IPS-20b (cell line): ENCODE data around the gene MARS1.

ENCODE experiments used
- H3K27ac ChIP-seq: one replicate; pipeline ENCODE4 v1.5.1; 2013; ENCODE audit warnings: low read length
- H3K27me3 ChIP-seq: 2 replicates; pipeline ENCODE4 v1.6.1; 2013; ENCODE audit warnings: mild to moderate bottlenecking, low read length, inconsistent platforms; ENCODE audit not compliant: insufficient read depth
- H3K36me3 ChIP-seq: 2 replicates; pipeline ENCODE4 v1.6.1; 2013; ENCODE audit warnings: low read depth, mild to moderate bottlenecking, inconsistent platforms, low read length, moderate library complexity; ENCODE audit not compliant: insufficient read depth
- H3K4me1 ChIP-seq: 2 replicates; pipeline ENCODE4 v1.6.1; 2013; ENCODE audit warnings: mild to moderate bottlenecking, control low read depth, inconsistent platforms, low read length, moderate library complexity; ENCODE audit not compliant: insufficient read depth
- H3K4me3 ChIP-seq: 2 replicates; pipeline ENCODE4 v1.5.1; 2013; ENCODE audit warnings: mild to moderate bottlenecking, low read length, inconsistent platforms
- H3K9ac ChIP-seq: 2 replicates; pipeline ENCODE4 v1.6.1; 2013; ENCODE audit warnings: low read depth, mild to moderate bottlenecking, inconsistent platforms, low read length, moderate library complexity
- H3K9me3 ChIP-seq: 2 replicates; pipeline ENCODE4 v1.6.1; 2013; ENCODE audit warnings: mild to moderate bottlenecking, low read depth, low read length, inconsistent platforms; ENCODE audit not compliant: insufficient read depth

Gene MARS1

DNA sequence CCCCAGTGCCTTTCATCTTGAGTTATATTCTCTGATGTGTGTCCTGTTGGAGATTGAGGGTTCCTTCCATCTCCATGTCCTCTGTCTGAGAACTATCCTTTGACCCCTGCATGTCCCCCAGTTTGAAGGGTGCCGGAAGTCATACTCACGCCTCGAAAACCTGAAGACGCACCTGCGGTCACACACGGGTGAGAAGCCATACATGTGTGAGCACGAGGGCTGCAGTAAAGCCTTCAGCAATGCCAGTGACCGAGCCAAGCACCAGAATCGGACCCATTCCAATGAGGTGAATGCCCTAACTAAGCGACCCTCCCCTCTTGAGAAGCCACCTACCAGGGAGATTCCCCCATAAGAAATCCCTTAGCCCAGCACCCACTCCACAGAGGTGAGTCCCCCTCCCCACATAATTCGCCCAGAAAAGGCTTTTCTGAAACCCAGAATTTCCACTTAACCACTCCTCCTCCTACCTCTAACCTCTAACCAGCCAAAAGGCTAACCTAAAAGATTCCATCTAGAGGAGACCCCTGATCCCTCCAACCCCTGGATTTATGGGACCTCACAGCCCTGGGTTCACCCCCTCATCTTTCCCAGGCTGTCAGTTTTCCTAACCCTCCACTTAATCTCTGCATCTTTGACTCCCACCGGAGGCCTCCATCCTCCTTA, 20.5 kb upstream of the MARS1 start:
- no peak overlapping the region for H3K27ac ChIP-seq
- H3K4me1 ChIP-seq = no peaks in the 10 kb centered on the region
- no peaks in the 10 kb centered on the region for H3K9me3 ChIP-seq
- no peak overlapping the region for H3K9ac ChIP-seq
- no peak overlapping the region for H3K4me3 ChIP-seq
- H3K36me3 ChIP-seq = no peaks in the 10 kb centered on the region
- peaks cover 24% of the 10 kb centered on the region for H3K27me3 ChIP-seq

DNA sequence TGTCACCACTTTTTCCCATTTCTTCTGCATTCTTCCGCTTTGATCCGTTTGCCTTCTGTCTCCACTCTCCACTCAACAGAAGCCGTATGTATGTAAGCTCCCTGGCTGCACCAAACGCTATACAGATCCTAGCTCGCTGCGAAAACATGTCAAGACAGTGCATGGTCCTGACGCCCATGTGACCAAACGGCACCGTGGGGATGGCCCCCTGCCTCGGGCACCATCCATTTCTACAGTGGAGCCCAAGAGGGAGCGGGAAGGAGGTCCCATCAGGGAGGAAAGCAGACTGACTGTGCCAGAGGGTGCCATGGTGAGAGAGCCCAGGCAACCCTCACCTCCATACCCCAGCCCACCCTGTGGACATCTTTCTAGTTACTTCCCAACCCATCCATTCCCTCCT, 20.0 kb upstream of the MARS1 start:
- peaks cover 28% of the 10 kb centered on the region for H3K27me3 ChIP-seq
- no peaks in the 10 kb centered on the region for H3K9me3 ChIP-seq
- no peaks in the 10 kb centered on the region for H3K4me1 ChIP-seq
- H3K36me3 ChIP-seq = no peaks in the 10 kb centered on the region
- no peak overlapping the region for H3K4me3 ChIP-seq
- no peak overlapping the region for H3K27ac ChIP-seq
- no peak overlapping the region for H3K9ac ChIP-seq

DNA sequence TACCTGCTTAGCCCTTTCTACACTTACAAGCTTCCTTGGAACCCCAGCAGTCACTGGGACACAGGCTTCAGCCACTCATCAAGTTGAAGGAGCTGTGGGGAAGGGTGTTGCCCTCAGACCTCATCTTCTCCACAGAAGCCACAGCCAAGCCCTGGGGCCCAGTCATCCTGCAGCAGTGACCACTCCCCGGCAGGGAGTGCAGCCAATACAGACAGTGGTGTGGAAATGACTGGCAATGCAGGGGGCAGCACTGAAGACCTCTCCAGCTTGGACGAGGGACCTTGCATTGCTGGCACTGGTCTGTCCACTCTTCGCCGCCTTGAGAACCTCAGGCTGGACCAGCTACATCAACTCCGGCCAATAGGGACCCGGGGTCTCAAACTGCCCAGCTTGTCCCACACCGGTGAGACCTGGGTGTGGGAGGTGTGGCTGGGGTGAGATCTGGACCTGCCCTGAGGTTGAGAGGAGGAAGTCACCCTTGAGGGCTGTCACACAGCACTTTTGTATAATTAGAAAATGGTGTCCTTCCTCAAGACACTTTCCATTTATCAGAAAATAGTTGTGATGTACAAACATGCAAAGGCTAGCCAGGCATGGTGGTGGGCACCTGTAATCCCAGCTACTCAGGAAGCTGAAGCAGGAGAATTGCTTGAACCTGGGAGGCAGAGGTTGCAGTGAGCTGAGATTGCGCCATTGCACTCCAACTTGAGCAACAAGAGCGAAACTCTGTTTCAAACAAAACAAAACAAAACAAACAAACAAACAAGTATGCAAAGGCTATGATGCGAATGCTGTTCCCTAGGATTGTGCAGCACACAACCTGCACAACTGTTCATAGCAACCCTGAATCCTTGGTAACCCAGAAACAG, 18.3 kb upstream of the MARS1 start:
- Histone ChIP-seq H3K4me3 (no peak overlapping the region), H3K27me3 (peaks cover 33% of the 10 kb centered on the region), H3K9me3 (no peaks in the 10 kb centered on the region), H3K9ac (no peak overlapping the region), H3K36me3 (no peaks in the 10 kb centered on the region), H3K4me1 (no peaks in the 10 kb centered on the region), H3K27ac (no peak overlapping the region)

DNA sequence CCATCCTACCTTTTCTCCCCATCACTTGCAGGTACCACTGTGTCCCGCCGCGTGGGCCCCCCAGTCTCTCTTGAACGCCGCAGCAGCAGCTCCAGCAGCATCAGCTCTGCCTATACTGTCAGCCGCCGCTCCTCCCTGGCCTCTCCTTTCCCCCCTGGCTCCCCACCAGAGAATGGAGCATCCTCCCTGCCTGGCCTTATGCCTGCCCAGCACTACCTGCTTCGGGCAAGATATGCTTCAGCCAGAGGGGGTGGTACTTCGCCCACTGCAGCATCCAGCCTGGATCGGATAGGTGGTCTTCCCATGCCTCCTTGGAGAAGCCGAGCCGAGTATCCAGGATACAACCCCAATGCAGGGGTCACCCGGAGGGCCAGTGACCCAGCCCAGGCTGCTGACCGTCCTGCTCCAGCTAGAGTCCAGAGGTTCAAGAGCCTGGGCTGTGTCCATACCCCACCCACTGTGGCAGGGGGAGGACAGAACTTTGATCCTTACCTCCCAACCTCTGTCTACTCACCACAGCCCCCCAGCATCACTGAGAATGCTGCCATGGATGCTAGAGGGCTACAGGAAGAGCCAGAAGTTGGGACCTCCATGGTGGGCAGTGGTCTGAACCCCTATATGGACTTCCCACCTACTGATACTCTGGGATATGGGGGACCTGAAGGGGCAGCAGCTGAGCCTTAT, 17.4 kb upstream of the MARS1 start:
- Histone ChIP-seq H3K4me3 (no peak overlapping the region), H3K27me3 (peaks cover 42% of the 10 kb centered on the region), H3K27ac (no peak overlapping the region), H3K36me3 (no peaks in the 10 kb centered on the region), H3K9ac (no peak overlapping the region), H3K4me1 (no peaks in the 10 kb centered on the region), H3K9me3 (no peaks in the 10 kb centered on the region)

- H3K27me3 ChIP-seq = peaks cover 49% of the 10 kb centered on the region
- H3K9me3 ChIP-seq = no peaks in the 10 kb centered on the region
- H3K4me3 ChIP-seq = no peak overlapping the region
- no peak overlapping the region for H3K9ac ChIP-seq
- no peaks in the 10 kb centered on the region for H3K36me3 ChIP-seq
- H3K4me1 ChIP-seq = no peaks in the 10 kb centered on the region
- H3K27ac ChIP-seq = no peak overlapping the region
Measured at GRCh38 chr12:57470970-57471656, 16.8 kb upstream of the MARS1 start.

DNA sequence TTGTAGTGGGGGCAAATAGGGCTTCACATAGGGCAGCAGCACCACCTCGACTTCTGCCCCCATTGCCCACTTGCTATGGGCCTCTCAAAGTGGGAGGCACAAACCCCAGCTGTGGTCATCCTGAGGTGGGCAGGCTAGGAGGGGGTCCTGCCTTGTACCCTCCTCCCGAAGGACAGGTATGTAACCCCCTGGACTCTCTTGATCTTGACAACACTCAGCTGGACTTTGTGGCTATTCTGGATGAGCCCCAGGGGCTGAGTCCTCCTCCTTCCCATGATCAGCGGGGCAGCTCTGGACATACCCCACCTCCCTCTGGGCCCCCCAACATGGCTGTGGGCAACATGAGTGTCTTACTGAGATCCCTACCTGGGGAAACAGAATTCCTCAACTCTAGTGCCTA, 16.2 kb upstream of the MARS1 start:
- Histone ChIP-seq H3K9me3 (no peaks in the 10 kb centered on the region), H3K36me3 (no peaks in the 10 kb centered on the region), H3K4me3 (no peak overlapping the region), H3K27ac (no peak overlapping the region), H3K27me3 (peaks cover 55% of the 10 kb centered on the region), H3K9ac (no peak overlapping the region), H3K4me1 (no peaks in the 10 kb centered on the region)

DNA sequence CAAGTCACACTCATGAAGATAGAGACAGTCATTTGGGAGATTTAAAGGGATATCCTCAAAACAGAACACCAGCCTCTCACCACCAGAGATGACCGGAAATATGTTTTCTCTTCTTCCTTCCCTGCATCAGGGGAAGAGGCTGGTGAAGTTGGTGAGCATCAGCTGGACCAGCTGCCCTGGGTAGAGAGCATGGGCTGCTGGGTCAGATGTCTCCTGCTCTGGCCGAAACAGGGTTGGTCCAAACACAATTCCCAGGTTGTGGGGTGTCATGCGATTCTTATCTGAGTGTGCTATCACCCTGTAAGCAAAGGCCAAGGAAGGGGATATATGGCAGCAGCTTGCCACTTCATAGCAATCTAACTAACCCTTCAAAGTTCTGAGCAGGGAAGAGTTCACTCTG, 15.5 kb upstream of the MARS1 start:
- no peak overlapping the region for H3K9ac ChIP-seq
- no peak overlapping the region for H3K27ac ChIP-seq
- no peaks in the 10 kb centered on the region for H3K9me3 ChIP-seq
- H3K27me3 ChIP-seq = peaks cover 62% of the 10 kb centered on the region
- no peaks in the 10 kb centered on the region for H3K36me3 ChIP-seq
- no peaks in the 10 kb centered on the region; the same call in 1 of the 2 replicates for H3K4me1 ChIP-seq
- no peak overlapping the region for H3K4me3 ChIP-seq

DNA sequence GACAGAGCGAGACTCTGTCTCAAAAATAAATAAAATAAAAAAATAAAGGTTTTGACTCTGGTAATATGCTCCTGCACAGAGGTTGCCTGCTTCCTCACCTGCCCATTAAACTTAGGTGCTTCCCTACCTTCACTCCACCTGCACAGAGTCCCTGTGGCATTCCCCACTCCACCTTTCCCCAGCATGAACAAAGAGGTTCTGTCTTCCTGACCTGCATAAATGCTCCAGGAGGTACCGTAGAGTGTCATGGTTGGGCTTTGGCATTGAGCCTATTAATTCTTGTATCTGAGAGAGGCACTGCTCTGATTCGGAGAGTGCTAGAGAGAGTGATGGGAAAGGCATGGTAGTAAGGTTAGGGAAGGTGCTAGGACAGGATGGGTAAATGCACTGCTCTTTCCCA, 14.5 kb upstream of the MARS1 start:
- Histone ChIP-seq H3K9me3 (no peaks in the 10 kb centered on the region), H3K36me3 (no peaks in the 10 kb centered on the region), H3K27me3 (peaks cover 72% of the 10 kb centered on the region), H3K4me3 (no peak overlapping the region), H3K9ac (no peak overlapping the region), H3K27ac (no peak overlapping the region), H3K4me1 (no peaks in the 10 kb centered on the region; the same call in 1 of the 2 replicates)

GRCh38 chr12:57473886-57474285, 14.0 kb upstream of the MARS1 start:
- peaks cover 77% of the 10 kb centered on the region for H3K27me3 ChIP-seq
- H3K4me3 ChIP-seq = no peak overlapping the region
- no peak overlapping the region for H3K9ac ChIP-seq
- H3K9me3 ChIP-seq = no peaks in the 10 kb centered on the region
- no peaks in the 10 kb centered on the region; the same call in 1 of the 2 replicates for H3K4me1 ChIP-seq
- H3K36me3 ChIP-seq = no peaks in the 10 kb centered on the region
- no peak overlapping the region for H3K27ac ChIP-seq

GRCh38 chr12:57474430-57474829, 13.4 kb upstream of the MARS1 start:
- no peaks in the 10 kb centered on the region; the same call in 1 of the 2 replicates for H3K4me1 ChIP-seq

GRCh38 chr12:57474862-57475261, 13.0 kb upstream of the MARS1 start:
- H3K9ac ChIP-seq = no peak overlapping the region
- H3K27me3 ChIP-seq = peaks cover 87% of the 10 kb centered on the region
- peak overlapping the region; percentile 59 for H3K4me3 ChIP-seq
- no peaks in the 10 kb centered on the region; the same call in 1 of the 2 replicates for H3K4me1 ChIP-seq
- H3K27ac ChIP-seq = no peak overlapping the region
- H3K9me3 ChIP-seq = no peaks in the 10 kb centered on the region
- H3K36me3 ChIP-seq = no peaks in the 10 kb centered on the region

More at GRCh38 chr12:57474430-57474829, 13.4 kb upstream of the MARS1 start:
- no peak overlapping the region for H3K9ac ChIP-seq
- no peaks in the 10 kb centered on the region for H3K9me3 ChIP-seq
- no peak overlapping the region for H3K27ac ChIP-seq
- no peaks in the 10 kb centered on the region for H3K36me3 ChIP-seq
- no peak overlapping the region for H3K4me3 ChIP-seq
- H3K27me3 ChIP-seq = peaks cover 82% of the 10 kb centered on the region
